H1 (cell line): Measurements from ENCODE around the gene GPD1L. TPM values are rescaled to one million over a fixed set of nuclear protein-coding genes. Genes with fewer than 3 reads are reported as not detected.

Experiments used
- HDAC2 ChIP-seq, 2 experiments: fragments of 300-600 bp in 1 of 2; sonication (generic) in 1 of 2; IDR thresholded peaks; 2 replicates each; pipeline ENCODE4 v1.6.1; 2011 to 2012; ENCODE audit warnings: low read depth in 2 of 2, low read length in 2 of 2, mild to moderate bottlenecking in 2 of 2, moderate library complexity in 2 of 2, borderline replicate concordance in 1 of 2, inconsistent platforms in 1 of 2
- polyA plus RNA-seq, 7 experiments: library from polyadenylated mRNA; depleted of rRNA in 3 of 7; stranded (reverse) in 5 of 7; unstranded in 2 of 7; fragments of >200 nt in 5 of 7; fragments of 200-250 nt in 2 of 7; gene quantifications; 1 replicate in 5 of 7; 2 replicates in 1 of 7; 4 replicates in 1 of 7; pipeline versions ENCODE4 v1.2.1 to v1.2.3, GENCODE V29; 2011 to 2013; ENCODE audit warnings: missing spikeins in 2 of 7, mixed read lengths in 2 of 7
- total RNA-seq: library from RNA; stranded (reverse); fragmentation: NEBNext Ultra II Directional; extraction: Animal tissue kit (Norgen Biotek cat#: 25700); gene quantifications from 2 replicates; pipeline ENCODE4 v1.2.1, GENCODE V29; 2021

GPD1L gene
- total and polyA plus RNA-seq, 2 of the 8 experiments (the other 6 are each of a cell fraction or from before 2014, with no cell fraction given), result 2.4 to 8.4 TPM

DNA sequence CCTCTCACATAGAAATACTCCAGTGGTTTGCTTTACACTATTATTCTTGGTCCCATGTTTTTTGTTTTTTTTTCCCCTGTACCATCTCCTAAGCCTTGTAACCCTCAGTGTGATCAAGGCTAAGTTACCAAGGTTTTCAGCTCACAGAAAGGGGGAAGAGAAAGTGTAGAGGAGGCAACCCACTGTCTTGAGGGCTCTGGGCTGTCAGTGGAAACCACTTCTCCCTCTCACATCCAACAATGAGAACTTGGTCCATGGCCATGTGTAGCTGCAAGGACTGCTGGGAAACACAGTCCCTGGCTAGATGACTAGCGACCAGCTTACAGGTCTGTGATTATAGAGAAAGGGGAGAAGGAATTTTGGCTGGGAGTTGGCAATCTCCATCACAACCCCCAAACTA, 30.3 kb downstream of the GPD1L start (continued):
- no peak for TF ChIP-seq HDAC2 (IDR thresholded peaks at IDR 0.05; ENCODE audit: borderline replicate concordance in 1 of 2, low read depth in 2 of 2, low read length in 2 of 2)
